ENCODE data around the gene SP140L. TPM values are rescaled to one million over a fixed set of nuclear protein-coding genes. Genes with fewer than 3 reads are reported as not detected.

The SP140L gene
- total and polyA plus RNA-seq, 2 experiments from 2014 or later, result 8.0 to 11.5 TPM

DNA sequence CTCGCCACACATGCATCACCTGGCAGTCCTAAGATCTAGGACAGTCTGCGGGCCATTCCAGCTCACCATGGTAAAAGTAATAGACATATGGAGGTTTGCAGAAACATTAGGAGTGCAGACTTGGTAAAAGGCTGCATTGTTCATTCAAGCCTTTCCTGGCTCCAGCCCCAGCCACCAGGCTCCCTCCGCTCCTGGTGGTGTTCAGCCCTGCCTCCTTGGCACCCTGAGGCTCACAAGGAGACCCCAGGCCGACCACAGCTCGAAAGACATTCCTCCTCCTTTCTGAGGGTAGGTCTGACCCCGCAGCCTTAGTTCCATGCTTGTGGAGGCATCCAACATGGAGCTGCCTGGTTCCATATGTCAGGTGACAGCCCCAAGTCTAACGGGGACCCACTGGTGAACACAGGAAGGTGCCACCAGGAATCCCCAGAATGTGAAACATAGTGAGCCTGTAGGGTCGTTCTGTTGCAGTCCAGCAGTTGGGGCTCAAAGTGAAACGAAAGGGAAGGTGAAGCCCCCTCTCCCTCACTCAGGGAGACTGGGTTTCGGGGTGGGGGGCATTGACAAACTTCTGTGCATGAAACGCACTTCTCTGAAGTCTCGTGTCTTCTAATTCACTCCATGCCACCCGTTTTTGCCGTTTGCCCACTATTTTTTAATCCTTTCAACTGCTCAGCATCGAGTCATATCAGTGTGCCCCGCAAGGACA is 84.0 kb downstream of the SP140L start:
- peaks cover 20% of the 10 kb centered on the region for H3K4me1 ChIP-seq (ENCODE audit: insufficient read depth)
- no peaks in the 10 kb centered on the region for H3K36me3 ChIP-seq (ENCODE audit: low read depth)
- no peak for DNase-seq
- peak overlapping the region; percentile 87 for H3K27ac ChIP-seq
- in situ Hi-C loops (cut with MboI), result no loop called here
- peak overlapping the region; percentile 90 for H3K9ac ChIP-seq
- no peaks in the 10 kb centered on the region for H3K9me3 ChIP-seq (ENCODE audit: low read depth)
- peak overlapping the region; percentile 94 for H2AFZ ChIP-seq
- no peaks in the 10 kb centered on the region for H3K9me2 ChIP-seq (ENCODE audit: insufficient read depth)
- no peaks in the 10 kb centered on the region for H4K20me1 ChIP-seq (ENCODE audit: insufficient read depth)
- H3K4me2 ChIP-seq (ENCODE audit: unreplicated experiment), result peak overlapping the region; percentile 90
- H3K79me2 ChIP-seq (ENCODE audit: insufficient read depth), result no peaks in the 10 kb centered on the region; the same call in 1 of the 2 replicates
- no peaks in the 10 kb centered on the region for H3K27me3 ChIP-seq (replicated peaks; ENCODE audit: insufficient read depth)
- 26 to 28% methylated on average over 16 of the region's 16 CpGs for WGBS, 2 experiments (ENCODE audit: low coverage in 1 of 2, low lambda C conversion rate in 2 of 2, missing lambda C conversion rate in 2 of 2)
- H3F3A ChIP-seq (ENCODE audit: insufficient read depth), result peaks cover 22% of the 10 kb centered on the region
- no peak for TF ChIP-seq EZH2phosphoT487 (IDR thresholded peaks at IDR 0.05; ENCODE audit: insufficient read depth, low read depth)
- TF ChIP-seq EZH2 (IDR thresholded peaks at IDR 0.05; ENCODE audit: insufficient read depth, poor library complexity, severe bottlenecking), result no peak
- peak overlapping the region; percentile 87 for H3K4me3 ChIP-seq

DNA sequence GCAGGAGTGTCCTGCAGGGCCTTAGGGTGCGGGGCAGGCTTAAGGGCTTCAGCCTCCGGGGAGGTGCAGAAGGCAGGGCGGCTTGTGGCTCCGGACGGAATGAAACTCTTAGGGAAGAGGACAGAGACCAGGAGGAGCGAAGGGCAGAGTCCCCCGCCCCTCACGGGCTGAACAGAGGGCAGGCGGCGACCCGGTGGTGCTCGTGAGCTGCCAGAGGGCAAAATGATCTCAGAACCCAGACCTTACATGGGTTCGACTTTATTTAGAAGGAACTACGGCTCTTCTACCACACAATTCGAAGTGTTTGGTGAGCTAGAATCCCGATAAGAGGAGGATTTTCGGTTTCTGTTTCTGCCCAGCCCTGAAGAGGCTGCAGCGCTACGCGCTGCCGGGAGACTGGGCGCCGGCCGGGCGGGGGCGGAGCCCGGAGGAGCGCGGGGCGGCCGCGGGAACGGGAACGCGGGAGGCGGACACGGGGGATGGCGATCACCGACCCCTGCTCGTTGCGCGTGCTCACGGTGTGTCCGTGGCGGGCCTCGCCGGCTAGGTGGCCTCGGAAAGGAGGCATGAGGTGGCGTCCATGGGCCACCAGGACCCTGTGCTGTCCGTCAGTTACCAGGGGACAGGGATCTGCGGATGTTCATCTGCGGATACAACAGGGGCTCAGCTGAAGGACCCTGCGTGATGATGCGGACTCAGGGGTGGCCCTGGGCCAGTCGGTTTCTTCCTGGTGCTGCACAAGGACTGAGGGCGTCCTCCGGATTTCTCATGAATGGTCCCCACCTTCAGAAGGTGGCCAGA is 84.8 kb downstream of the SP140L start:
- Histone ChIP-seq H3K4me2 (ENCODE audit: unreplicated experiment) (peak overlapping the region; percentile 90), H3K79me2 (ENCODE audit: insufficient read depth) (peaks cover 7% of the 10 kb centered on the region), H3K9me3 (ENCODE audit: low read depth) (no peaks in the 10 kb centered on the region), H4K20me1 (ENCODE audit: insufficient read depth) (no peaks in the 10 kb centered on the region), H3K4me3 (peak overlapping the region; percentile 87), H3K9ac (peak overlapping the region; percentile 90), H2AFZ (peak overlapping the region; percentile 94), H3F3A (ENCODE audit: insufficient read depth) (peaks cover 28% of the 10 kb centered on the region), H3K27ac (peak overlapping the region; percentile 87), H3K36me3 (ENCODE audit: low read depth) (no peaks in the 10 kb centered on the region), H3K9me2 (ENCODE audit: insufficient read depth) (no peaks in the 10 kb centered on the region), H3K27me3 (replicated peaks; ENCODE audit: insufficient read depth) (no peaks in the 10 kb centered on the region), H3K4me1 (ENCODE audit: insufficient read depth) (peaks cover 20% of the 10 kb centered on the region)
- in situ Hi-C loops (cut with MboI), result no loop called here
- WGBS, 2 experiments (ENCODE audit: low coverage in 1 of 2, low lambda C conversion rate in 2 of 2, missing lambda C conversion rate in 2 of 2), result 1% methylated on average over 27 to 55 of the region's 57 CpGs
- no peak for TF ChIP-seq EZH2 (IDR thresholded peaks at IDR 0.05; ENCODE audit: insufficient read depth, poor library complexity, severe bottlenecking)
- TF ChIP-seq EZH2phosphoT487 (IDR thresholded peaks at IDR 0.05; ENCODE audit: insufficient read depth, low read depth), result no peak
- peak; percentile 87 for DNase-seq

DNA sequence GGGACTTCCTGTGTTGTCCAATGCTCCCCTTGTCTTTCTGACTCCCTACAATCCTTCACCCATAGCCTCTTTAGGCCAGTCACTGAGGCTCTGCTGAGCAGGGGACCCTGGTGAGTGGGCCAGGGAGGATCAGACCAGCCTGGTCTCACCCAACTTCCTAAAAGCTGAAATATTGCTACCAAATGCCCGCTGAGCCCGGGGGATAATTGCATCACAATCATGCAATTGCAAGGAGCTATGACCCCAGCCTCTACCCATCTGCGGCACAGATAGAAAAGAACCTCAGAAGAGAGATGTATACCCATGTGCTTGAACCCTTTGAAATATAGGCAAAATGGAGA is 85.3 kb downstream of the SP140L start:
- Histone ChIP-seq H3K79me2 (ENCODE audit: insufficient read depth) (peaks cover 13% of the 10 kb centered on the region), H3K36me3 (ENCODE audit: low read depth) (no peaks in the 10 kb centered on the region), H3K9me2 (ENCODE audit: insufficient read depth) (no peaks in the 10 kb centered on the region), H4K20me1 (ENCODE audit: insufficient read depth) (no peaks in the 10 kb centered on the region), H3K4me3 (peak overlapping the region; percentile 87), H3K4me2 (ENCODE audit: unreplicated experiment) (peak overlapping the region; percentile 90), H3K27me3 (replicated peaks; ENCODE audit: insufficient read depth) (no peaks in the 10 kb centered on the region), H3K4me1 (ENCODE audit: insufficient read depth) (peaks cover 20% of the 10 kb centered on the region), H3K27ac (peak overlapping the region; percentile 87), H2AFZ (peak overlapping the region; percentile 94), H3K9me3 (ENCODE audit: low read depth) (no peaks in the 10 kb centered on the region), H3K9ac (peak overlapping the region; percentile 90), H3F3A (ENCODE audit: insufficient read depth) (peaks cover 26% of the 10 kb centered on the region)
- TF ChIP-seq EZH2phosphoT487 (IDR thresholded peaks at IDR 0.05; ENCODE audit: insufficient read depth, low read depth) (no peak), EZH2 (IDR thresholded peaks at IDR 0.05; ENCODE audit: insufficient read depth, poor library complexity, severe bottlenecking) (no peak)
- in situ Hi-C loops (cut with MboI), result no loop called here
- 78 to 87% methylated on average over 3 of the region's 3 CpGs for WGBS, 2 experiments (ENCODE audit: low coverage in 1 of 2, low lambda C conversion rate in 2 of 2, missing lambda C conversion rate in 2 of 2)
- no peak for DNase-seq

- H3K9ac ChIP-seq, result no peak overlapping the region
- TF ChIP-seq EZH2 (IDR thresholded peaks at IDR 0.05; ENCODE audit: insufficient read depth, poor library complexity, severe bottlenecking) (no peak), EZH2phosphoT487 (IDR thresholded peaks at IDR 0.05; ENCODE audit: insufficient read depth, low read depth) (no peak)
- H3K9me3 ChIP-seq (ENCODE audit: low read depth), result no peaks in the 10 kb centered on the region
- 95 to 97% methylated on average over 9 of the region's 9 CpGs for WGBS, 2 experiments (ENCODE audit: low coverage in 1 of 2, low lambda C conversion rate in 2 of 2, missing lambda C conversion rate in 2 of 2)
- no peak overlapping the region for H3K4me2 ChIP-seq (ENCODE audit: unreplicated experiment)
- no peaks in the 10 kb centered on the region for H3K36me3 ChIP-seq (ENCODE audit: low read depth)
- H3K27me3 ChIP-seq (replicated peaks; ENCODE audit: insufficient read depth), result no peaks in the 10 kb centered on the region
- H3K9me2 ChIP-seq (ENCODE audit: insufficient read depth), result no peaks in the 10 kb centered on the region
- H3K4me3 ChIP-seq, result no peak overlapping the region
- peaks cover 24% of the 10 kb centered on the region for H3F3A ChIP-seq (ENCODE audit: insufficient read depth)
- peaks cover 18% of the 10 kb centered on the region for H3K79me2 ChIP-seq (ENCODE audit: insufficient read depth)
- H4K20me1 ChIP-seq (ENCODE audit: insufficient read depth), result no peaks in the 10 kb centered on the region
- H3K27ac ChIP-seq, result no peak overlapping the region
- H2AFZ ChIP-seq, result no peak overlapping the region
- DNase-seq, result no peak
- in situ Hi-C loops (cut with MboI), result no loop called here
- H3K4me1 ChIP-seq (ENCODE audit: insufficient read depth), result peaks cover 23% of the 10 kb centered on the region
These were observed 85.9 kb downstream of the SP140L start for GRCh38 chr2:230412846-230413245.
